ENCODE results near the gene NADK2. TPM values are rescaled to one million over a fixed set of nuclear protein-coding genes. Genes with fewer than 3 reads are reported as not detected.

Gene NADK2
- total RNA-seq, 1 donor from 2014 or later: 69.0 TPM

- no peak for DNase-seq
These were observed 80.4 kb downstream of the NADK2 start for GRCh38 chr5:36161361-36161760.

GRCh38 chr5:36160617-36161016 lies 81.1 kb downstream of the NADK2 start:
- DNase-seq: no peak

- peak; percentile 89 for DNase-seq
These were observed 83.6 kb downstream of the NADK2 start for GRCh38 chr5:36158144-36158543.

GRCh38 chr5:36156619-36157018 lies 85.1 kb downstream of the NADK2 start:
- DNase-seq: no peak

GRCh38 chr5:36156121-36156601 lies 85.6 kb downstream of the NADK2 start:
- peak; percentile 94 for DNase-seq

GRCh38 chr5:36155291-36155690 lies 86.4 kb downstream of the NADK2 start:
- no peak for DNase-seq

- DNase-seq: no peak
These were observed 88.0 kb downstream of the NADK2 start for GRCh38 chr5:36153726-36154125.

- no peak for DNase-seq
These were observed 88.4 kb downstream of the NADK2 start for GRCh38 chr5:36153298-36153677.

- no peak for DNase-seq
These were observed 89.1 kb downstream of the NADK2 start for GRCh38 chr5:36152324-36153297.

GRCh38 chr5:36151434-36152323 lies 90.0 kb downstream of the NADK2 start, which contains the start of the genes LMBRD2 and SKP2:
Gene LMBRD2, minus strand, starts transcription at chr5:36151887. Its CDS starts 8,538 bp downstream, at chr5:36143349.
Gene SKP2, plus strand, starts transcription at chr5:36152111. Its CDS starts 152 bp downstream, at chr5:36152263.
- peak; percentile 100 for DNase-seq

- peak; percentile 58 for DNase-seq
These were observed 90.9 kb downstream of the NADK2 start for GRCh38 chr5:36150676-36151433.

- DNase-seq: no peak
These were observed 94.0 kb downstream of the NADK2 start for GRCh38 chr5:36147681-36148080.

- DNase-seq: no peak
These were observed 95.3 kb downstream of the NADK2 start for GRCh38 chr5:36146390-36146789.

- DNase-seq: no peak
These were observed 96.4 kb downstream of the NADK2 start for GRCh38 chr5:36145311-36145710.

Small RNA genes lying within 50 kb of the gene (small RNA-seq; reads per million reads assigned to genes)
- gene MIR580 (ENCODE audit: low replicate concordance): 0.31 reads per million, percentile 53 among the genes with 10 or more reads in this experiment
- not detected for gene RNU6-1305P (ENCODE audit: low replicate concordance)

Other genes with a start within 250 kb of the NADK2 start
- 0.21 TPM for gene UGT3A2, start 175.0 kb downstream of the NADK2 start, total RNA-seq
- 41.0 TPM for gene LMBRD2, start 90.0 kb downstream of the NADK2 start, total RNA-seq
- gene SKP2, start 89.8 kb downstream of the NADK2 start, total RNA-seq: 65.9 TPM
- 8.4 TPM for gene RANBP3L, start 60.0 kb upstream of the NADK2 start, total RNA-seq